HepG2 (cell line): ENCODE results near the gene POU3F1. TPM values are rescaled to one million over a fixed set of nuclear protein-coding genes. Genes with fewer than 3 reads are reported as not detected.

ENCODE experiments used
- ATAC-seq: fragments of 200-7000 bp; cut with Tn5 transposase; 3 replicates; pipeline ENCODE4 v1.9.1; 2020; ENCODE audit warnings: mild to moderate bottlenecking, moderate library complexity
- BruUV-seq: library from RNA; stranded (reverse); fragments of 400-500 nt; replicated peaks from 2 replicates; lab custom pipeline; 2021; lab: Mats Ljungman, UMichigan
- CTCF ChIA-PET: fragments of 300-600 bp; formaldehyde crosslinking; extraction: SDS; loops from one replicate; lab custom pipeline; 2021; ENCODE audit warnings: low total read pairs, inconsistent platforms, low intra/inter-chr PET ratio; lab: Yijun Ruan, JAX
- POLR2A ChIA-PET: fragments of 350-600 bp; sonication (Branson Sonifier 250); formaldehyde crosslinking; loops from one replicate; lab custom pipeline; 2020; ENCODE audit warnings: antibody characterized with exemption, inconsistent platforms; lab: Yijun Ruan, JAX
- DNase-seq: peaks from one replicate; pipeline ENCODE4 v3.0.0-alpha.2; 2015; ENCODE audit warnings: low spot score
- FAIRE-seq: peaks from 3 replicates; lab custom pipeline; 2011; peaks lifted over from hg19 to GRCh38; lab: Jason Lieb, UNC
- H2AFZ ChIP-seq: one replicate; pipeline ENCODE4 v1.6.1; 2011; ENCODE audit warnings: low read length, inconsistent platforms
- H3K27ac ChIP-seq: fragments of 300-600 bp; 3 replicates; pipeline ENCODE4 v1.8.0; 2011; ENCODE audit warnings: mixed run types, mild to moderate bottlenecking, mixed read lengths, low read length, inconsistent platforms; ENCODE audit not compliant: insufficient read depth; ENCODE audit errors: extremely low read length
- H3K27me3 ChIP-seq, 2 experiments: fragments of 200-600 bp in 1 of 2; 2 replicates in 1 of 2; 3 replicates in 1 of 2; pipeline versions ENCODE4 v1.6.0 to v1.8.0; 2011; ENCODE audit warnings: low read length in 2 of 2, mild to moderate bottlenecking in 2 of 2, moderate library complexity in 2 of 2, inconsistent platforms in 1 of 2; ENCODE audit not compliant: insufficient read depth in 2 of 2, control insufficient read depth in 1 of 2
- H3K36me3 ChIP-seq, 2 experiments: fragments of 200-600 bp in 1 of 2; replicated peaks in 1 of 2; 2 replicates in 1 of 2; 3 replicates in 1 of 2; pipeline versions ENCODE4 v1.5.1 to v1.8.0; 2011; ENCODE audit warnings: low read length in 2 of 2, inconsistent platforms in 1 of 2; ENCODE audit not compliant: insufficient read depth in 2 of 2, control insufficient read depth in 1 of 2
- H3K4me1 ChIP-seq: 2 replicates; pipeline ENCODE4 v1.5.1; 2012; ENCODE audit warnings: low read length, inconsistent platforms; ENCODE audit not compliant: insufficient read depth
- H3K4me2 ChIP-seq: 2 replicates; pipeline ENCODE4 v1.6.0; 2011; ENCODE audit warnings: low read depth, low read length, inconsistent platforms
- H3K4me3 ChIP-seq, 3 experiments: fragments of 200-600 bp in 1 of 3; sonication (generic), shearing (Covaris generic) in 1 of 3; replicated peaks in 1 of 3; 2 replicates each; pipeline ENCODE4 v1.5.1; 2011 to 2016; ENCODE audit warnings: low read length in 3 of 3, inconsistent platforms in 2 of 3, low read depth in 2 of 3, mild to moderate bottlenecking in 2 of 3, control low read depth in 1 of 3, mixed read lengths in 1 of 3; ENCODE audit not compliant: insufficient read depth in 1 of 3
- H3K79me2 ChIP-seq: one replicate; pipeline ENCODE4 v1.6.1; 2011; ENCODE audit warnings: low read length, inconsistent platforms; ENCODE audit not compliant: insufficient read depth
- H3K9ac ChIP-seq: 2 replicates; pipeline ENCODE4 v1.6.0; 2011; ENCODE audit warnings: mild to moderate bottlenecking, low read depth, low read length, inconsistent platforms; ENCODE audit not compliant: insufficient read depth
- H3K9me3 ChIP-seq: 2 replicates; pipeline ENCODE4 v1.5.1; 2012; ENCODE audit warnings: mild to moderate bottlenecking, low read length
- H4K20me1 ChIP-seq: 2 replicates; pipeline ENCODE4 v1.6.0; 2011; ENCODE audit warnings: inconsistent platforms, mild to moderate bottlenecking, low read length, moderate library complexity; ENCODE audit not compliant: insufficient read depth
- CBX2 ChIP-seq, 2 experiments: fragments of 200-600 bp in 1 of 2; sonication (generic); formaldehyde crosslinking in 1 of 2; IDR thresholded peaks; 2 replicates each; pipeline versions ENCODE4 v1.7.0 to v1.8.1; 2018 to 2022; ENCODE audit warnings: low read depth in 2 of 2, low read length in 1 of 2, mild to moderate bottlenecking in 1 of 2, missing genetic modification reagents in 1 of 2
- EZH2 ChIP-seq: conservative IDR thresholded peaks from 2 replicates; pipeline ENCODE4 v1.6.1; 2012; ENCODE audit warnings: mild to moderate bottlenecking, low read depth, low read length, moderate library complexity
- KDM5B ChIP-seq: sonication (generic); formaldehyde crosslinking; IDR thresholded peaks from 2 replicates; pipeline ENCODE4 v1.4.0; 2020; ENCODE audit warnings: missing genetic modification reagents, mild to moderate bottlenecking, borderline replicate concordance
- POLR2G ChIP-seq: fragments of 200-400 bp; formaldehyde crosslinking; IDR thresholded peaks from 2 replicates; pipeline ENCODE4 v1.6.1; 2018; ENCODE audit warnings: mild to moderate bottlenecking, low read depth, low read length, moderate library complexity
- SOX5 ChIP-seq: IDR thresholded peaks from 2 replicates; pipeline ENCODE4 v1.6.1; 2016; ENCODE audit warnings: borderline replicate concordance
- SP4 ChIP-seq: sonication (generic); formaldehyde crosslinking; IDR thresholded peaks from 2 replicates; pipeline ENCODE4 v1.8.1; 2023; ENCODE audit warnings: mild to moderate bottlenecking, missing genetic modification reagents
- ZNF143 ChIP-seq: sonication (generic); formaldehyde crosslinking; IDR thresholded peaks from 2 replicates; pipeline ENCODE4 v1.4.0; 2020; ENCODE audit warnings: missing genetic modification reagents
- ZNF180 ChIP-seq: sonication (generic); formaldehyde crosslinking; IDR thresholded peaks from 2 replicates; pipeline ENCODE4 v1.4.0; 2020; ENCODE audit warnings: low read depth, missing genetic modification reagents, borderline replicate concordance
- WGBS: methylation state at CpG from one replicate; pipeline ENCODE4 v1.1.6; 2017; ENCODE audit warnings: low lambda C conversion rate; 5-methylcytosine and 5-hydroxymethylcytosine counted together
- in situ Hi-C: cut with HindIII; loops from 2 replicates; pipeline ENCODE4 v1.10.0; 2017; ENCODE audit warnings: low pct_unique_long_range_greater_than_20kb; ENCODE audit not compliant: extremely low pct_ligation_motif_present
- intact Hi-C: fragments of 100-400 bp; cut with micrococcal nuclease; formaldehyde crosslinking; loops from one replicate; pipeline ENCODE4 v1.10.0; 2022; ENCODE audit not compliant: unreplicated experiment
- polyA plus RNA-seq, 8 experiments: library from polyadenylated mRNA; depleted of rRNA in 3 of 8; stranded (reverse) in 7 of 8; unstranded in 1 of 8; fragments of >200 nt; fragmentation: Illumina TruSeq in 4 of 8; extraction: Trizol in 4 of 8; gene quantifications; 2 replicates each; pipeline versions ENCODE4 v1.2.1 to v1.2.3, GENCODE V29; 2011 to 2016; ENCODE audit warnings: low read depth in 4 of 8, missing spikeins in 1 of 8, mixed read lengths in 1 of 8; ENCODE audit not compliant: insufficient read depth in 1 of 8
- total RNA-seq, 5 experiments: library from RNA; depleted of rRNA; stranded (reverse); fragments of >200 nt; fragmentation: Illumina TruSeq; extraction: Trizol; gene quantifications; 2 replicates each; pipeline ENCODE4 v1.2.3, GENCODE V29; 2016; ENCODE audit warnings: low read depth in 1 of 5
- TF ChIP-seq, protein P1 (sequence below): sonication (generic); formaldehyde crosslinking; IDR thresholded peaks from 2 replicates; pipeline ENCODE4 v1.9.0; 2021; ENCODE audit warnings: missing genetic modification reagents, borderline replicate concordance

POU3F1 gene
- total and polyA plus RNA-seq, 2 of the 13 experiments (the other 11 are each of a cell fraction or from before 2014, with no cell fraction given) = not detected

DNA sequence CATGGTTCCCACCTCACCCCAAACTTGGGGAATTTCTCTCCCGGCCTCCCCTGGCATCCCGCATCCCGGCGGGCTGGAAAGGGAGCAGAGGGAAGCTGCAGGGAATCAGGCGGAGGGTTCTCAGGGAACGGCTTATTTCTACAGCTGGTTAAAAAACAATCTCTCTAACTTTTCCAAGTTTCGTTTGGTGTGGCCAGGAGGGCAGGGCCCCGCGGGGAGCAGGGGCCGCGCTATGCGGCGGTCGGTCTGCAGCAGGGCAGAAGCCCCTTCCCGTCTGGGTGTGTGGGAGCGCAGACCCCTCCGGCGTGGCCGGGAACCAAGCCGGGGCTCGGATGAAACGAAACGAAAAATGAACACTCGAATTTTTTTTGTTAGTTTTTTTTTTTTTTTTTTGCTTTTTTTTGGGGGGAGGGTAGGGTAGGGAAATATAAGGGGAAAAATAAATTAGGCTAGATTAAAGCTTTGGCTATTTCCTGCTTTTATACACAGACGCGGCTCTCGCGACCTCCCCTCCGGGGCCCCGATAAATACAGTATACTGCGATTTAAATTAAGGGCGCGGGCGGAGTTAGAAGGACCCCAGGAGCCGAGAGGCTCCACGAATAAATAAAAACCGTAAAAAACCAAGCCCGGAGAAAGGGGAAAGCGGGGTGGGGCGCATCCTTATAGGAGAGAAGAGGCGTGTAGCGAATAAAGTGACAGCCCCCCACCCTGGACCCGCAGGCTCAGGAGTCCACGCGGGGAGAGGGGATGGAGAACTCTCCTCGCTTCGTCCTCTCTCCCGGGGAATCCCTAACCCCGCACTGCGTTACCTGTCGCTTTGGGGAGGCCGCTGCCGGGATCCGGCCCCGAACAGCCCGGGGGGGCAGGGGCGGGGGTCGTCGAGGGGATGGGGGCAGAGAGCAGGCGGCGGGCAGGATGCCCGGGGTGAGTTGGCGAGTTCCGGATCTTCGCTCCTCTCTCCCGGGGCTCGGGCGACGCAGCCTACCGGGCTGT lies 2.1 kb downstream of the POU3F1 start:
- Histone ChIP-seq H3K4me3 (no peak overlapping the region), H3K9ac (no peak overlapping the region), H3K27ac (no peak overlapping the region), H3K27me3 (peaks cover 15 to 79% of the 10 kb centered on the region in 2 experiments), H3K9me3 (no peaks in the 10 kb centered on the region), H3K4me1 (peaks cover 12% of the 10 kb centered on the region), H3K36me3 (no peaks in the 10 kb centered on the region), H3K79me2 (no peaks in the 10 kb centered on the region), H2AFZ (no peak overlapping the region), H3K4me2 (no peak overlapping the region), H4K20me1 (0 out of 2 replicates have a peak, but pooled peaks cover 2% of the 10 kb centered on the region)
- ChIA-PET CTCF (no interaction called here), POLR2A (no interaction called here)
- WGBS = 34% methylated on average over 58 of the region's 70 CpGs
- no peak for FAIRE-seq
- ATAC-seq = no peak
- in situ Hi-C loops = loop anchor here (5.0 kb wide), 1 partner anchor 773 kb away; no protein-coding TSS in a partner anchor
- DNase-seq = no peak
- TF ChIP-seq EZH2 (peak; percentile 59), SOX5 (CRISPR knock-in tag) (no peak), CBX2 (IDR thresholded peaks at IDR 0.05; ENCODE audit: low read depth, low read length) (peak; percentile 72; the same call in 1 of the 2 replicates), CBX2 (CRISPR knock-in tag; IDR thresholded peaks at IDR 0.05; ENCODE audit: low read depth) (no peak), SP4 (CRISPR knock-in tag) (no peak)
- intact Hi-C loops = no loop called here
- no TSS peak for BruUV-seq

DNA sequence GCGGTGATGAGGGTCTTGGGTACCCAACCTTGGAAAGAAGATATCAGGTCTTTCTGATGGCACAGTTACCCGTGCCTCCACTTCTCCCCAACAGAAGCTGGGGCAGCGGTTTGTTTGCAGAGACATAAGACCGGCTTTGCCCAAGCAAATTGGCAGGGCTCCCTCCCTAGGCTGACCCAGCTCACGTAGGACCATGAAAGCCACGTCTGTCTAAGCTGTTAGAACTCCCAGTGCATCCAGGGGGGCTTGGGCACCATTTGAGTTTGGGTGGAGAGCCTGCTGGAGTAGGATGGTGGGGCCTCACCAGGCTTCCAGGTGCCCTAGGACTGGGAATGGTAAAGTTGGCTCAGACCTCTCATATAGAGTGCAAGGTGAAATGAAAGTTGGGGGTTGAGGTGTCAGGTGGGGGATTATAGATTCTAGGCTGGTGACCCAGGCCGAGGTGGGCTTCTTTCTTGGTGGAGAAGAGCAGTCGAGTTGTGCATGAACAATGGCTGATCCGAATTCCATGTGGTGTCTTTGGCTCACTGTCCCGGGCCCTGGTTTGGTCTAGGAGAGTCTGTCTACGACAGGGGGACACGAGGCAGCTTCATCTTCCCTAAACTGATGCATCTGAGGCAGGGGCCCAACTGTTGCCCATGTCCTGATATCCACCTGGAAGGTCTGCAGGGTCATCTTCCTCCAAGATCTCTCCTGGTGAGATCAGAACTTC lies 3.4 kb downstream of the POU3F1 start:
- WGBS = 31% methylated on average over 9 of the region's 12 CpGs
- H3K27ac ChIP-seq = no peak overlapping the region
- no peak for ATAC-seq
- in situ Hi-C loops = loop anchor here (5.0 kb wide), 1 partner anchor 774 kb away; no protein-coding TSS in a partner anchor
- CTCF ChIA-PET = no interaction called here
- H3K4me1 ChIP-seq = peaks cover 10% of the 10 kb centered on the region
- DNase-seq = no peak
- H3K4me2 ChIP-seq = no peak overlapping the region
- H3K4me3 ChIP-seq = no peak overlapping the region
- no TSS peak for BruUV-seq
- H4K20me1 ChIP-seq = 0 out of 2 replicates have a peak, but pooled peaks cover 2% of the 10 kb centered on the region
- POLR2A ChIA-PET = no interaction called here
- TF ChIP-seq, protein P1, sequence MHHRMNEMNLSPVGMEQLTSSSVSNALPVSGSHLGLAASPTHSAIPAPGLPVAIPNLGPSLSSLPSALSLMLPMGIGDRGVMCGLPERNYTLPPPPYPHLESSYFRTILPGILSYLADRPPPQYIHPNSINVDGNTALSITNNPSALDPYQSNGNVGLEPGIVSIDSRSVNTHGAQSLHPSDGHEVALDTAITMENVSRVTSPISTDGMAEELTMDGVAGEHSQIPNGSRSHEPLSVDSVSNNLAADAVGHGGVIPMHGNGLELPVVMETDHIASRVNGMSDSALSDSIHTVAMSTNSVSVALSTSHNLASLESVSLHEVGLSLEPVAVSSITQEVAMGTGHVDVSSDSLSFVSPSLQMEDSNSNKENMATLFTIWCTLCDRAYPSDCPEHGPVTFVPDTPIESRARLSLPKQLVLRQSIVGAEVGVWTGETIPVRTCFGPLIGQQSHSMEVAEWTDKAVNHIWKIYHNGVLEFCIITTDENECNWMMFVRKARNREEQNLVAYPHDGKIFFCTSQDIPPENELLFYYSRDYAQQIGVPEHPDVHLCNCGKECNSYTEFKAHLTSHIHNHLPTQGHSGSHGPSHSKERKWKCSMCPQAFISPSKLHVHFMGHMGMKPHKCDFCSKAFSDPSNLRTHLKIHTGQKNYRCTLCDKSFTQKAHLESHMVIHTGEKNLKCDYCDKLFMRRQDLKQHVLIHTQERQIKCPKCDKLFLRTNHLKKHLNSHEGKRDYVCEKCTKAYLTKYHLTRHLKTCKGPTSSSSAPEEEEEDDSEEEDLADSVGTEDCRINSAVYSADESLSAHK (CRISPR knock-in tag) = no peak
- TF ChIP-seq POLR2G (no peak), KDM5B (CRISPR knock-in tag) (no peak), ZNF180 (CRISPR knock-in tag) (no peak), ZNF143 (CRISPR knock-in tag) (no peak)
- no peaks in the 10 kb centered on the region for H3K9me3 ChIP-seq
- no peak for FAIRE-seq
- H3K36me3 ChIP-seq = no peaks in the 10 kb centered on the region
- no peaks in the 10 kb centered on the region for H3K79me2 ChIP-seq
- no peak overlapping the region for H3K9ac ChIP-seq
- no peak overlapping the region for H2AFZ ChIP-seq
- intact Hi-C loops = no loop called here
- H3K27me3 ChIP-seq = peaks cover 15 to 71% of the 10 kb centered on the region in 2 experiments
